ENCODE data around the gene PTPN11.

The PTPN11 gene

GRCh38 chr12:112523856-112524255 is 105.1 kb downstream of the PTPN11 start:
- Histone ChIP-seq H3K4me3 (IDR thresholded peaks at IDR 0.05; ENCODE audit: insufficient read depth, low read depth, low read length) (no peak overlapping the region), H4K20me1 (ENCODE audit: insufficient read depth) (no peaks in the 10 kb centered on the region), H3K36me3 (ENCODE audit: insufficient read depth) (no peaks in the 10 kb centered on the region), H3K27ac (no peak overlapping the region), H2AFZ (ENCODE audit: low read depth) (no peak overlapping the region), H3K79me2 (ENCODE audit: insufficient read depth, low read depth) (no peaks in the 10 kb centered on the region), H3K4me1 (ENCODE audit: low read depth, poor library complexity, severe bottlenecking) (peaks cover 19% of the 10 kb centered on the region), H3K4me2 (peak overlapping the region; percentile 31; the same call in 1 of the 2 replicates), H3K27me3 (ENCODE audit: insufficient read depth, low read depth) (no peaks in the 10 kb centered on the region), H3K9ac (no peak overlapping the region)
- TF ChIP-seq CTCF (conservative IDR thresholded peaks at IDR 0.05; ENCODE audit: low read depth, low read length), result no peak

- Histone ChIP-seq H3K4me2 (peak overlapping the region; percentile 31; the same call in 1 of the 2 replicates), H2AFZ (ENCODE audit: low read depth) (no peak overlapping the region), H3K4me3 (IDR thresholded peaks at IDR 0.05; ENCODE audit: insufficient read depth, low read depth, low read length) (no peak overlapping the region), H3K4me1 (ENCODE audit: low read depth, poor library complexity, severe bottlenecking) (peaks cover 19% of the 10 kb centered on the region), H3K36me3 (ENCODE audit: insufficient read depth) (no peaks in the 10 kb centered on the region), H3K9ac (no peak overlapping the region), H3K27ac (no peak overlapping the region), H3K79me2 (ENCODE audit: insufficient read depth, low read depth) (no peaks in the 10 kb centered on the region), H4K20me1 (ENCODE audit: insufficient read depth) (no peaks in the 10 kb centered on the region), H3K27me3 (ENCODE audit: insufficient read depth, low read depth) (no peaks in the 10 kb centered on the region)
- TF ChIP-seq CTCF (conservative IDR thresholded peaks at IDR 0.05; ENCODE audit: low read depth, low read length), result no peak
These were observed 105.5 kb downstream of the PTPN11 start for GRCh38 chr12:112524269-112524668.

GRCh38 chr12:112524676-112525425 is 106.1 kb downstream of the PTPN11 start:
- Histone ChIP-seq H4K20me1 (ENCODE audit: insufficient read depth) (no peaks in the 10 kb centered on the region), H3K27me3 (ENCODE audit: insufficient read depth, low read depth) (no peaks in the 10 kb centered on the region), H3K9ac (no peak overlapping the region), H3K4me3 (IDR thresholded peaks at IDR 0.05; ENCODE audit: insufficient read depth, low read depth, low read length) (no peak overlapping the region), H2AFZ (ENCODE audit: low read depth) (no peak overlapping the region), H3K4me2 (peak overlapping the region; percentile 31; the same call in 1 of the 2 replicates), H3K36me3 (ENCODE audit: insufficient read depth) (no peaks in the 10 kb centered on the region), H3K4me1 (ENCODE audit: low read depth, poor library complexity, severe bottlenecking) (peaks cover 19% of the 10 kb centered on the region), H3K27ac (no peak overlapping the region), H3K79me2 (ENCODE audit: insufficient read depth, low read depth) (no peaks in the 10 kb centered on the region)
- no peak for TF ChIP-seq CTCF (conservative IDR thresholded peaks at IDR 0.05; ENCODE audit: low read depth, low read length)

- no peak overlapping the region for H2AFZ ChIP-seq (ENCODE audit: low read depth)
- no peaks in the 10 kb centered on the region for H3K79me2 ChIP-seq (ENCODE audit: insufficient read depth, low read depth)
- no peak overlapping the region for H3K27ac ChIP-seq
- no peaks in the 10 kb centered on the region for H3K36me3 ChIP-seq (ENCODE audit: insufficient read depth)
- H3K27me3 ChIP-seq (ENCODE audit: insufficient read depth, low read depth), result no peaks in the 10 kb centered on the region
- H3K4me3 ChIP-seq (IDR thresholded peaks at IDR 0.05; ENCODE audit: insufficient read depth, low read depth, low read length), result no peak overlapping the region
- no peak for TF ChIP-seq CTCF (conservative IDR thresholded peaks at IDR 0.05; ENCODE audit: low read depth, low read length)
- no peak overlapping the region for H3K9ac ChIP-seq
- H4K20me1 ChIP-seq (ENCODE audit: insufficient read depth), result no peaks in the 10 kb centered on the region
- H3K4me1 ChIP-seq (ENCODE audit: low read depth, poor library complexity, severe bottlenecking), result peaks cover 19% of the 10 kb centered on the region
- H3K4me2 ChIP-seq, result no peak overlapping the region
These were observed 106.7 kb downstream of the PTPN11 start for GRCh38 chr12:112525426-112525809.
